ENCODE results near the gene UCK2. TPM values are rescaled to one million over a fixed set of nuclear protein-coding genes. Genes with fewer than 3 reads are reported as not detected.
A peak's percentile ranks its signal among the peaks of the same experiment; 100 is the strongest.

UCK2 gene
- total RNA-seq, 1 experiment from 2014 or later: 63.7 TPM

DNA sequence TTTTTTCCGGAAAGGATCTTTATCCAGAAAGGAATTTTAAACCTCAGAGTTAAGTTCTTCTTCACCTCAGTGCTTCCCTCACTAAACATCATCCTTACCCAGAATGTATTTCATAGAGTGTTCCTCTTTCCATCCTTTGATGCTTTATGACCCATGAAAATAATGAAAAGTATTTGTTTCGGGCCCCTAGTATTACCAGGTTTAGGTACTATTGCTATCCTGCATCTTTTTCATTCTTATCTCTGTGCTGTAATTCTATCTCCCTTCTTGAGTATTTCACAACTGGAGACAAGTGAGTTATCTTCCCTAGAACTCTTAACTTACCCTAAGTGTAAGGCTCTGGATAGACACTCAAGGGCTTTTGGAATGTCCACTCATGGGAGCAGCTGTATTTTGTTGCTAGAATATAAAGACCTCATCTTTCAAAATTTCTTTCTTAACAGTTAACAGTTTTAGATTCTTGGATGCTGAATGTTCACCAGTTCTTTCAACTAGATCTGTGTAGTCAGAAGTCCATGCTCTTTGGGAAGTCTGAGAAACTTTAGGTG is 26.2 kb downstream of the UCK2 start:
- Histone ChIP-seq H3K36me3 (no peaks in the 10 kb centered on the region), H3K4me1 (replicated peaks) (peaks cover 21% of the 10 kb centered on the region), H3K27me3 (replicated peaks) (no peaks in the 10 kb centered on the region), H3K4me3 (no peak overlapping the region), H3K27ac (peak overlapping the region; percentile 15; the same call in 1 of the 2 replicates), H3K9me3 (replicated peaks) (no peaks in the 10 kb centered on the region)
- DNase-seq (ENCODE audit: low read depth in 1 of 2, low spot score in 2 of 2): no peak

DNA sequence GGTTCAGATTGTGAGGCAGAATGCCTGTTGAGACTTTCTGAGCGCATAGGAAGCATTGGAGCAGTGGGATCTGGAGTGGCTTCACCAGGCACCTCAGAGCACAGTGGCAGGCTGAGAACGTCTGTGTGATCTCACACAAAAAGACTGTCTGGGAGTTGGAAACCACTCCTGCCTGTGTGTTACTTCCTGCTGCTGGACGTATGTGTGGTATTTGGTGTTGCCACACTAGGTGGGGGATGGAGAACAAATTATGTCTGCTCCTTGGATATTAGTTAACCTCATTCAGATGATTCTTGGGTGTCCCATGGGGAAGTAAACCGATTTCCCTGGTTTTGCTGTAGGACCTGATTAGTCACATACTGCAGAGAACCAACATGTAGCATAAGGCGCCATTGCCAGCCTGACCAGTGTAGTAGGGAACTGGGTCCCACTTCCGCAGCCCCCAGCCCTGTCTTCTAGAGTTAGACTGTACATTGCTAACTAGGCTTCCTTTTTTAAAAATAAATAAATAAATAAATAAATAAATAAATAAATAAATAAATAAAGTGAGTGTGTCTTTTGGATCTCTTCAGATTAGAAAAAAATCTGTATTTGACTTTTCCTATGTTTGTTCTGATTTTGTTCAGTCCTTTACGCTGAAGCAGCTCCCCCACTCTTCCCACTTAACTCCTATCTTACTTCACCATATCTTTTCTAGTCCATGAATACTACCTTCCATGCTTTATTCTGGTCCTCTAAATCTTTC is 26.9 kb downstream of the UCK2 start:
- Histone ChIP-seq H3K4me3 (no peak overlapping the region), H3K27ac (peak overlapping the region; percentile 15; the same call in 1 of the 2 replicates), H3K27me3 (replicated peaks) (no peaks in the 10 kb centered on the region), H3K36me3 (no peaks in the 10 kb centered on the region), H3K9me3 (replicated peaks) (no peaks in the 10 kb centered on the region), H3K4me1 (replicated peaks) (peaks cover 21% of the 10 kb centered on the region)
- peak; percentile 52 to 59 for DNase-seq (ENCODE audit: low read depth in 1 of 2, low spot score in 2 of 2)

DNA sequence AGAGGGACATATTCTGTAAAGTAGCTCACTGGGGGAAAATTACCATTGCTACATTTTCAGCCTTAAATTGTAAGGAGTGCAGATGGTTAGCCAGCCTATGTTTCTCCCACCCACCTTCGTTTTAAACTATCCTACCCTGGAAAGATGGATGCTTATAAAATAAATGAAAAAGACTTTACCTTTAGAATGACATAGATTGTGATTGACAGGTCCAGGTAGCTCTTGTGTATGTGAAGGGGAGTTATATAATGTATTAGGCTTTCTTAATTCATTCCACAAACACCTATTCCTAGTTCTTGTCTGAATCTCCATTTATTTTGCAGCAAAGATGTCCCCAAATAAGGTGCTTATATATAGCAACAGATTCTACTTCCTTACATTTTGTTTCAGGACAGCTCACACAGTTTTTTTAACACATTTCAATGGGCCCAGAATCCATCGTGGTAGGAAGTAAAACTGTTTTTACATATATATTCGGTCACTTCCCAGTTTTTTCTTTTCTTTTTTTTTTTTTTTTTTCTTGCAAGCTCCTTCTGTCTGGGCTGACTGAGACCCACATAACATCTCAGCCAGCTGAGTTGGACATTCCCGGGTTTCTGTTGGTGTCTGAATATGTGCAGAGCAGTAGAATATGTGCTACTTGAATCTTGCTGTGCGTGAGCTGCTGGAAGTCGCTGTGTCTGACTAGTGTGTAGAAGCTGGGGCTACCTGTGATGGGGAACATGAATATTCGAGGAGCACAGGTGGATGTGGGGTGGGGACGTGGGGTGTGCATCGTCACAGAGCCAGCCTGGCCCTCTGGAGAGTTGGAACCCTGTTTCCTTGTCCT is 27.8 kb downstream of the UCK2 start:
- Histone ChIP-seq H3K36me3 (no peaks in the 10 kb centered on the region), H3K27ac (no peak overlapping the region), H3K4me3 (no peak overlapping the region), H3K27me3 (replicated peaks) (no peaks in the 10 kb centered on the region), H3K9me3 (replicated peaks) (no peaks in the 10 kb centered on the region), H3K4me1 (replicated peaks) (peaks cover 21% of the 10 kb centered on the region)
- no peak for DNase-seq (ENCODE audit: low read depth in 1 of 2, low spot score in 2 of 2)

DNA sequence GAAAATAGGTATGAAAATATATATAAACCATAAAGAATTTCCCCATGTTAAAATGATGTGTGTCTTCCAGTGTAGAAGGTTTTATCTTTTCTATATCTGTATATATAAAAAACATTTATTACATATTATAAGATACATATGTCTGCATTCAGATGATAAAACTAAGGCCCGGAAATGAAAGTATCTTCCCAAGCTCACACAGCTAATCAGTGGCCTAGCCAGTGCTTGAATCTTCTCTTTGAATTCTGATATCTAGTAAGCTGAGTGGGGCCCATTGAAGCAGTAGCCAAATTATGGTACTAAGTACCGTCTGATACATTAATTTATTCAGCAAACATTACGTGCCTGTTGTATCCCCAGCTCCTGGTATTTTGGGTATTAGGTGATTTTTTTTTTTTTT is 28.6 kb downstream of the UCK2 start:
- no peaks in the 10 kb centered on the region for H3K27me3 ChIP-seq (replicated peaks)
- H3K4me1 ChIP-seq (replicated peaks): peaks cover 18% of the 10 kb centered on the region
- H3K27ac ChIP-seq: no peak overlapping the region
- no peak for DNase-seq (ENCODE audit: low read depth in 1 of 2, low spot score in 2 of 2)
- H3K9me3 ChIP-seq (replicated peaks): no peaks in the 10 kb centered on the region
- no peak overlapping the region for H3K4me3 ChIP-seq
- no peaks in the 10 kb centered on the region for H3K36me3 ChIP-seq

DNA sequence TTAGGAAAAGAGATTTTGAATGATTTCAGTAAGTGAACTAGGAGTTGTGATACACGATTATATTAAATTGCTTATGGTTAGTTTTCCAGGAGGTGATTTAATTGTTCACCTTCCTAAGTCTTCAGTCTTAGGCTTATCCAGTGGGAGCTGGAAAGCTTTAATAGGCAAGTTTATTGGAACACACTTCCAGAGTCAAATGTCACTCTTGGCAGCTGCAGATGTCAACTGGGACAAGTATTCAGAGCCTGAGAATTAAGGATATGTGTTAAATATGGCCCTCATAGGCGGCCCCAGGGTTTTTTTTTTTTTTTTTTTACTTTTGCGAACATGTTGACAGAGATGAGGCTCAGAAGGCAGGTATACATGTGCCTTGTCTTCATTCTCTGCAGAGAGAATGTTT is 29.2 kb downstream of the UCK2 start:
- H3K9me3 ChIP-seq (replicated peaks): no peaks in the 10 kb centered on the region
- no peaks in the 10 kb centered on the region for H3K36me3 ChIP-seq
- peaks cover 15% of the 10 kb centered on the region for H3K4me1 ChIP-seq (replicated peaks)
- H3K27ac ChIP-seq: no peak overlapping the region
- no peaks in the 10 kb centered on the region for H3K27me3 ChIP-seq (replicated peaks)
- no peak overlapping the region for H3K4me3 ChIP-seq
- no peak for DNase-seq (ENCODE audit: low read depth in 1 of 2, low spot score in 2 of 2)

DNA sequence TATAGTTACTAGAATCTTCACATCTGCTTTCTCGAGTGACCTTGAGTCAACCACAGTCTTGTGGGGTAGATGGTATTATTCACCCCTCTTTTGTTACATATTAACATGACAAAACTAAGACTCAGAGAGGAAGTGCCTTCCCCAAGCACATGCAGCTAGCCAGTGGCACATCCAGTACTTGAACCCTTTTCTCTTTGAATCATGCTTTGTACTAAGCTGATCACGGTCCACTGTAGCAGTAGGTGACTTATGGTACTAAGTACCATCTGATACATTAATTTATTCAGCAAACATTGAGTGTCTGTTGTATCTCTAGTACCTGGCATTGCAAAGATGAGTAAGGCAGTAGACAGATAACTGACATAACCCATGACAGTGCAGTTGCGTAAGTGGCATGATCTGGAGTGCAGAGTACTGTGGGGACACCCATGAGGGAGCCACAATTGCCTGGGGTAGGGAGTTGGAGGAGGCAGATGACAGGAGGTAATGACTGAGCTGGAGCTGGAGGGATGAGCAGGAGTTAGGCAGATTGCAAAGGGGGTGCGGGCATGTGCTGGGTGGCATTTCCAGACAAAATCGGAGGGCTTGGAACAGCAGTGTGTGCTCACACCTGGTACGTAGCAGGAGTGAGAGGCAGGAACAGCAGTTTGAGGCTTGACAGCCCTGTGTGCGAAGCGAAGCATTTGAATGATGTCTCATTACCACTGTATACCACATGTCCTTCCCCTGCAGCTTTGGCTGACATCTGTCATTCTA is 29.8 kb downstream of the UCK2 start:
- Histone ChIP-seq H3K27me3 (replicated peaks) (no peaks in the 10 kb centered on the region), H3K4me1 (replicated peaks) (peaks cover 15% of the 10 kb centered on the region), H3K27ac (no peak overlapping the region), H3K9me3 (replicated peaks) (no peaks in the 10 kb centered on the region), H3K4me3 (no peak overlapping the region), H3K36me3 (no peaks in the 10 kb centered on the region; the same call in 1 of the 2 replicates)
- no peak for DNase-seq (ENCODE audit: low read depth in 1 of 2, low spot score in 2 of 2)

- Histone ChIP-seq H3K36me3 (no peaks in the 10 kb centered on the region; the same call in 1 of the 2 replicates), H3K4me1 (replicated peaks) (peaks cover 15% of the 10 kb centered on the region), H3K27me3 (replicated peaks) (no peaks in the 10 kb centered on the region), H3K9me3 (replicated peaks) (no peaks in the 10 kb centered on the region), H3K27ac (no peak overlapping the region), H3K4me3 (no peak overlapping the region)
- no peak for DNase-seq (ENCODE audit: low read depth in 1 of 2, low spot score in 2 of 2)
Measured at GRCh38 chr1:165858364-165858823, 31.0 kb downstream of the UCK2 start.

GRCh38 chr1:165858967-165859845 is 31.8 kb downstream of the UCK2 start:
- Histone ChIP-seq H3K4me3 (no peak overlapping the region), H3K27ac (no peak overlapping the region), H3K36me3 (no peaks in the 10 kb centered on the region; the same call in 1 of the 2 replicates), H3K4me1 (replicated peaks) (peaks cover 7% of the 10 kb centered on the region), H3K27me3 (replicated peaks) (no peaks in the 10 kb centered on the region), H3K9me3 (replicated peaks) (no peaks in the 10 kb centered on the region)
- DNase-seq (ENCODE audit: low read depth in 1 of 2, low spot score in 2 of 2): no peak

- Histone ChIP-seq H3K4me1 (replicated peaks) (0 out of 2 replicates have a peak, but pooled peaks cover 5% of the 10 kb centered on the region), H3K9me3 (replicated peaks) (no peaks in the 10 kb centered on the region), H3K4me3 (no peak overlapping the region), H3K36me3 (no peaks in the 10 kb centered on the region; the same call in 1 of the 2 replicates), H3K27ac (no peak overlapping the region), H3K27me3 (replicated peaks) (no peaks in the 10 kb centered on the region)
- no peak for DNase-seq (ENCODE audit: low read depth in 1 of 2, low spot score in 2 of 2)
Measured at GRCh38 chr1:165860065-165860464, 32.7 kb downstream of the UCK2 start.

DNA sequence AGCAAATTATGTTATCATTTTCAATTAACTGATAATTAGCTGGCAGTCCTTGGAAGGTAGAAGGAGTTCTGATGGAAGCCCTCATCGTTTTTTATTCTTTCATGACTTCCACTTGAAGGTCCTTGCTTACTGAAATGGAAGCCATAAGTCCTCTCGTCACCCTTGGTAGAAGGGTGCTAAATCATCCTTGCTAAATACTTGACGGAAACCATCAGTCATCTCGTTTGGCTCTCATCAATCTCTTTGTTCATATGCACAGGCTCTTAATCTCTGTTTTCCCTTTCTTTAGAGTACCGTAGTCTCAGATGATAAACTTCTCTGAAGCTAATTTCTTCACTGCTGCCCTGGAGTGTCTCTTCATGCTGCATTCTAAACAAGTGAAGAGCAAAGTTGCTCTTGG is 34.5 kb downstream of the UCK2 start:
- Histone ChIP-seq H3K4me1 (replicated peaks) (0 out of 2 replicates have a peak, but pooled peaks cover 2% of the 10 kb centered on the region), H3K4me3 (no peak overlapping the region), H3K36me3 (no peaks in the 10 kb centered on the region; the same call in 1 of the 2 replicates), H3K9me3 (replicated peaks) (no peaks in the 10 kb centered on the region), H3K27ac (no peak overlapping the region), H3K27me3 (replicated peaks) (no peaks in the 10 kb centered on the region)
- no peak for DNase-seq (ENCODE audit: low read depth in 1 of 2, low spot score in 2 of 2)

GRCh38 chr1:165862448-165862847 is 35.0 kb downstream of the UCK2 start:
- Histone ChIP-seq H3K9me3 (replicated peaks) (no peaks in the 10 kb centered on the region), H3K27ac (no peak overlapping the region)
- no peak for DNase-seq (ENCODE audit: low read depth in 1 of 2, low spot score in 2 of 2)

GRCh38 chr1:165863346-165863745 is 35.9 kb downstream of the UCK2 start:
- Histone ChIP-seq H3K4me1 (replicated peaks) (no peaks in the 10 kb centered on the region), H3K4me3 (no peak overlapping the region), H3K27me3 (replicated peaks) (no peaks in the 10 kb centered on the region), H3K9me3 (replicated peaks) (no peaks in the 10 kb centered on the region), H3K27ac (no peak overlapping the region), H3K36me3 (no peaks in the 10 kb centered on the region; the same call in 1 of the 2 replicates)
- DNase-seq (ENCODE audit: low read depth in 1 of 2, low spot score in 2 of 2): no peak

More at GRCh38 chr1:165862448-165862847, 35.0 kb downstream of the UCK2 start:
- Histone ChIP-seq H3K4me3 (no peak overlapping the region), H3K27me3 (replicated peaks) (no peaks in the 10 kb centered on the region), H3K36me3 (no peaks in the 10 kb centered on the region; the same call in 1 of the 2 replicates), H3K4me1 (replicated peaks) (no peaks in the 10 kb centered on the region)
